ENCODE measurements around the gene POLR2C.
A peak's percentile ranks its signal among the peaks of the same experiment; 100 is the strongest.

The POLR2C gene

DNA sequence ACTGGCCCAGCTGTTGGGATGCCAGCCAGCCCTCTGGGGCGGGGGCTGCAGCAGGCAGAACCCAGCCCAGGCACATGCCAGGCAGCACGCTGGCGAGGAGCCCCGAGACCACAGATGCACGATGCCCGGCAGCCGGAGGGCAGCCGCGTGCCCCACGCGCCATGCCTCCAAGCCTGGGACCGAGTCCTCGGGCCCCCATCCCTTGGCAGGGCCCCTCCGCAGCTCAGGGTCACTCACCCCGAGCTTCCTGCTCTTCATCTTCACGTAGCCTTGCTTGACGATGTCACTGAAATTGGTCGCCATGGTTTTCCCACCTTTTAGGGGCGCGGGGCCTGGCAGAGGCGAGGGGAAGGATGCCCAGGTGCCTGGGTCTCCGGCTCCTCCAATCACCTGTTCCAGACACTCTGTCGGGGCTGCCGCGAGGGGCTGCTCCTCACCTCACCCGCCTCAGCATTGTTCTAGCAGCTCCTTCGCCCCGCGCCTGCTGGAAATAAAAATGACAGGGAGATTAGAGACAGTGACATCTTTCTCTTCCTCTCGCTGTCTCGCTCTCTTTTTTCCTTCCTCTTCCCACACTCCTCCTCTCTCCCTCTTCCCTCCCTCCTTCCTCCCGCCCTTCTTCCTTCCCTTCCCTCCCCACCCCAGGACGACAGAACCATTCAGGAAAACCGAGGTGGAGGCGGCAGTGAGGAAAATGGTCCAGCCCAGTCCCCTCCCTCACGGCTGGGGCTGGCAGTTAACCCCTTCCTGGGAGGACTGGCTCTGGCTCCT lies 16.9 kb downstream of the POLR2C start:
- TF ChIP-seq, protein P1, sequence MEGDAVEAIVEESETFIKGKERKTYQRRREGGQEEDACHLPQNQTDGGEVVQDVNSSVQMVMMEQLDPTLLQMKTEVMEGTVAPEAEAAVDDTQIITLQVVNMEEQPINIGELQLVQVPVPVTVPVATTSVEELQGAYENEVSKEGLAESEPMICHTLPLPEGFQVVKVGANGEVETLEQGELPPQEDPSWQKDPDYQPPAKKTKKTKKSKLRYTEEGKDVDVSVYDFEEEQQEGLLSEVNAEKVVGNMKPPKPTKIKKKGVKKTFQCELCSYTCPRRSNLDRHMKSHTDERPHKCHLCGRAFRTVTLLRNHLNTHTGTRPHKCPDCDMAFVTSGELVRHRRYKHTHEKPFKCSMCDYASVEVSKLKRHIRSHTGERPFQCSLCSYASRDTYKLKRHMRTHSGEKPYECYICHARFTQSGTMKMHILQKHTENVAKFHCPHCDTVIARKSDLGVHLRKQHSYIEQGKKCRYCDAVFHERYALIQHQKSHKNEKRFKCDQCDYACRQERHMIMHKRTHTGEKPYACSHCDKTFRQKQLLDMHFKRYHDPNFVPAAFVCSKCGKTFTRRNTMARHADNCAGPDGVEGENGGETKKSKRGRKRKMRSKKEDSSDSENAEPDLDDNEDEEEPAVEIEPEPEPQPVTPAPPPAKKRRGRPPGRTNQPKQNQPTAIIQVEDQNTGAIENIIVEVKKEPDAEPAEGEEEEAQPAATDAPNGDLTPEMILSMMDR (conservative IDR thresholded peaks at IDR 0.05; ENCODE audit: low read depth, low read length): no peak
- DNase-seq (ENCODE audit: low read depth): no peak
- peak overlapping the region; percentile 48 for H3K4me3 ChIP-seq (ENCODE audit: low read length)

DNA sequence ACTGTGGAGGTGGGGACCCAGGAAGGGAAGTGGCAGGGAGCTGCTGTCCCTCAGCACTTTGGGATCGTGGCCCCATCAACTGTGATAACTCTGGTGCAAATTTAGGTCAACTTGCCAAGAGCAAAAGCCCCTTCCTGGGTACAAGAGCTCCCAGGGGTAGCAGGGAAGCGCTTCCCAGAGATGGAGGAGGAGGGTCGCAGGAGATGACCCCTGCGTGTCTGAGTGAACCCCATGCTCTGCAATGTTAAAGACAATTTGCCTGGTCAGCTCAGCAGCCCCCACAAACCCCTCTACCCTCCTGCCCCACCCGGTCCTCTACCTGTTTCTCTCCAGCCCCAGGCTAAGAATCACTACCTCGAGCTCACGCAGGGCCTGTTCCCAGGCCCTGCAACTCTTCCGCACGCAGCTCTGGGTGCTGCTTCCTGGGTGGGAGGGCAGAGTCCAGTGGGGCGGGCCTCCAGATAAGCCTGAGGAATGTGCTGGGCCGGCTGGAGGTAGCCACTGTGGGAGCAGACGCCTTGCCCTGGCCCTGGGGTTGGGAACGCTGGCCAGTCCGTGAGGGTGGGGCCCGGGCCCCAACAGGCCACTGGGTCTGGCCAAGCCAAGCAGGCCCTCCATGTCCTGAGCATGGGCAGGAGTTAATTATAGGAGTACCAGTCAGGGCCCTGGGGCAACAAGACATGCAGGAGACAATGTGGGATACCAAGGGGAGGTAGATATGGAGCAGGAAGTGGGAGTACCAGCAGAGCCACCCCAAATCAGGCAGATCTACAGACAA lies 17.7 kb downstream of the POLR2C start:
- TF ChIP-seq, protein P1 (conservative IDR thresholded peaks at IDR 0.05; ENCODE audit: low read depth, low read length): no peak
- peak; percentile 51 for DNase-seq (ENCODE audit: low read depth)
- H3K4me3 ChIP-seq (ENCODE audit: low read length): peak overlapping the region; percentile 48

DNA sequence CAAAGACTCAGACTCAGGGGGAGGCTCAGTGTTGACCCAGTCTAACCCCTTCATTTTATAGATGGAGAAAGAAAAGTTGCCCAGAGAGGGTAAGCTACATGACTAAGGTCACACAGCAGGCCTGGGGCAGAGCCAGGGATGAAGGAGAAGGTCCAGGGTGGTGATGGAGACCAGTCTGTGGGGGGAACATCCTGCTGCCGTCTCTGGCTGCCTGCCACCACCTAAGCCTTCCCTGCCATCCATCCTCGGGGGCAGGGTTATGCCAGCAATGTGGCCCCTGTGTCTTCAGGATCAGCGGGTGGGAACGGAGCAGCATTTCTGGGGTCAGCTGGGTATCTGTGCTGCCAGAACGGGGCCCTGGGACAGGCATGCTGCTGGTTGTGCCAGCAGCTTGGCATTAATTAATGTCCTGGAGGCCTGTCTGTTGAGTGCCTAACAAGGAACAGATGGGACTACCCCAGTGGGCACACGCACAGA lies 18.3 kb downstream of the POLR2C start:
- H3K4me3 ChIP-seq (ENCODE audit: low read length): no peak overlapping the region
- TF ChIP-seq, protein P1 (conservative IDR thresholded peaks at IDR 0.05; ENCODE audit: low read depth, low read length): no peak
- DNase-seq (ENCODE audit: low read depth): no peak

DNA sequence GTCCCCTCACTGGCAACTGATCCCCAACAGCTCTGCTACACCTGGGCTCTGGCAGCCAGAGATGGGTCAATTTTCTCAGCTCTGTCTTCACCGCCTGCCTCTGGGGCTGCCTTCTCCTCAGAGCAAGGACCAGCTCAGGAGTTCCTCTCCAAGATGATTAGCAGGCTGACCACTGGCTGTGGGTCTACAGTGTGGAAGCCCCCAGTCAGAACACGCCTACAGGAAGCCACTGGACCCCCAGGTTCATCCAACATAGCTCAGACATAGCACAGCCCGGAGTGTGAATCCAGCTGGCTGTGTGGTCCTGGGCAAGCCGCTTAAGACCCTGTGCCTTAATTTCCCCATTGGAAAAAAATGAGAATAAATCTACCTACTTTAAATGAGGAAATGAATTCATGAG lies 18.9 kb downstream of the POLR2C start:
- no peak for DNase-seq (ENCODE audit: low read depth)
- H3K4me3 ChIP-seq (ENCODE audit: low read length): no peak overlapping the region
- TF ChIP-seq, protein P1 (conservative IDR thresholded peaks at IDR 0.05; ENCODE audit: low read depth, low read length): no peak

DNA sequence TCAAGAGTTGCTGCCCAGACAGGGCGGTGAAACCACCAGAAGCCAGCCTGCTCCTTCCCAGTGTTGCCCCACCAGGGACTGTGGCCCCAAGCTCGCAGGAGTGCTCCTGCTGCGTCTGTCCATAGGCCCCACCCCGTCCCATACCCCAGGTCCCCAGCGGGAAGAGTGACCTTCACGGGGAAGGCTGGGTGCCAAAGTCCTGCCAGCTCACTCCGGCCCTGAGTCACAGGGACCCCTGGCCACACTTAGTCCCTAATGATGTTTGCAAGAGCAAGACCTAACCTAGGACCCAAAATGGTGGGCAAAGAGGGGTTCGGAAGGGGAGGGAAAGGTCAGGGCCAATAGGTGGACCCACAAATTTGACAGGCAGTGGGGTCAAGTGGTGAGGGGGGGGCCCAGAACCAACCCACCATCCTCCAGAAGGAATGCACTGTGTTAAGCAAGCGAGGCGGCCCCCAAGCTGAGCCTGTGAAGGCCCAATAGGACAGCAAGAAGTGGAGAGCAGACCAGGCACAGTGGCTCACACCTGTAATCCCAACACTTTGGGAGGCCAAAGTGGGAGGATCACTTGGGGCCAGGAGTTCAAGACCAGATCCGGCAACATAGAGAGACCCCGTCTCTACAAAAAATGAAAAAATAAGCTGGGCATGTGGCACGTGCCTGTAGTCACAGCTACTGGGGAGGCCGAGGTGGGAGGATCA lies 20.5 kb downstream of the POLR2C start:
- TF ChIP-seq, protein P1 (conservative IDR thresholded peaks at IDR 0.05; ENCODE audit: low read depth, low read length): no peak
- no peak for DNase-seq (ENCODE audit: low read depth)
- no peak overlapping the region for H3K4me3 ChIP-seq (ENCODE audit: low read length)

DNA sequence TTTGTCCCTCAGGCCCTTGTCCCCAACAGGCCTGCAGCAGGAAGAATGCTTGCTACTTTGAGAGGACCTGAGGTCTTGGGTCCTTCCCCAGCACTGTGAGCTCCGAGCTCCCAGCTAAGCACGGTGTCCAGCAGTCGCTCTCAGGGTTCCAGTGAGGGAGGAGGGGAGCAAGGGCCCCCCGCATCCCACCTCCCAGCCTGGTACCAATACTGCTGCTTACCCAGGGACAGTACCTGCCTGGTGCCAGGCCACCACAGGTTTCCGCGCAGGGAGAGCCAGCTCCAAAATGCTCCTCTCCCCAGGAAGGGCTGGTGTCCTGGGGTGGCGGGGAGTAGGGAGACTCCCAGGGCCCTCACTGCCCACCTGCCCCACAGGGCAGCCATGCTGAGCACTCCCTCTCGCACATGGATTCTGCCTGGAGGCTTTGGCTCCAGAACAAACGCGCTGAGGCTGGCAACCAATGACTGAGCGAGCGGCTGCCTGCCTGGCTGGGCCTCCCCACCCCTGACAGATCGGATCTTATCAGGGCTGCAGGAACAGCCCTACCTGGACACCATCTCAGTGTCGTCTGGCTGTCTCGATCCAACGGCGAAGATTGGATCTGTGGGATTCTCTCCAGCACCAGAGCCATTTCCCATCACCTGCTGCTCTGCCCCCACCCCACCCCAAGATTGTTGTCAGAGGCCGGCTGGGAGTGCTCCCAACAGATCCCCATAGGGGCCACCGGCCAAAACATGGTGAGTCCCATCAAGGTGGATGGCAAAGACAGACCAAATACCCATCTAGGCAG lies 21.4 kb downstream of the POLR2C start:
- TF ChIP-seq, protein P1 (conservative IDR thresholded peaks at IDR 0.05; ENCODE audit: low read depth, low read length): no peak
- no peak overlapping the region for H3K4me3 ChIP-seq (ENCODE audit: low read length)
- DNase-seq (ENCODE audit: low read depth): no peak

Data from retinal pigment epithelial cell (primary cell).